Neuron (in vitro differentiated cells): Measurements from ENCODE around the gene GABRB1.

Source experiments
- H2AFZ ChIP-seq: one replicate; pipeline ENCODE4 v1.6.1; 2013; ENCODE audit warnings: low read depth, mild to moderate bottlenecking, inconsistent platforms, low read length, moderate library complexity
- H3K27me3 ChIP-seq: one replicate; pipeline ENCODE4 v1.6.1; 2013; ENCODE audit warnings: low read length; ENCODE audit not compliant: insufficient read depth
- H3K36me3 ChIP-seq: one replicate; pipeline ENCODE4 v1.6.1; 2013; ENCODE audit warnings: low read length; ENCODE audit not compliant: insufficient read depth
- H3K4me1 ChIP-seq: one replicate; pipeline ENCODE4 v1.6.1; 2013; ENCODE audit warnings: low read length; ENCODE audit not compliant: insufficient read depth
- H3K4me3 ChIP-seq: 2 replicates; pipeline ENCODE4 v1.5.1; 2013; ENCODE audit warnings: mild to moderate bottlenecking, low read length, moderate library complexity
- H3K9me3 ChIP-seq: one replicate; pipeline ENCODE4 v1.6.1; 2013; ENCODE audit warnings: low read length

Gene GABRB1

GRCh38 chr4:47101453-47101852, 70.1 kb downstream of the GABRB1 start:
- no peaks in the 10 kb centered on the region for H3K27me3 ChIP-seq
- H3K4me1 ChIP-seq = no peaks in the 10 kb centered on the region
- no peak overlapping the region for H3K4me3 ChIP-seq
- no peaks in the 10 kb centered on the region for H3K9me3 ChIP-seq
- no peaks in the 10 kb centered on the region for H3K36me3 ChIP-seq
- H2AFZ ChIP-seq = no peak overlapping the region

DNA sequence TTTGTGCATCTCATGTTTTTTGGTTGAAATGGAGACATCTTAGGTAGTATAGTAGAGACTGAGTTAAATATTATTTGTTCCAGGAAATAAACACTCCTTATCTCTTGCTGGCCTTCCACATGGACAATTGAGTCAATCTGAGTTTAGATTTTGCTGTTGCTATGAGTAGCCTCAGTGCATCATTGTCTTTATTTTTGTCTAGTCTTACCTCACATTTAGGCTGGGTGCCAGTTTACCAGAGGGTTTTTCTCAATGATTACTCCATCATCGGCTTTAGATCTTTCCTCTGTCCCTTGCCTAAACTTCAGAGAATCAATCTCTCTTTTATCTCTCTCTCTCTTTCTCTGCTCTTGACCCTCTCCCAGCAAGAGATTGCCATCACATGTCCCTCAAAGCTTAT, 73.6 kb downstream of the GABRB1 start:
- Histone ChIP-seq H3K4me1 (no peaks in the 10 kb centered on the region), H3K36me3 (no peaks in the 10 kb centered on the region), H3K9me3 (no peaks in the 10 kb centered on the region), H3K27me3 (no peaks in the 10 kb centered on the region), H2AFZ (no peak overlapping the region), H3K4me3 (no peak overlapping the region)

DNA sequence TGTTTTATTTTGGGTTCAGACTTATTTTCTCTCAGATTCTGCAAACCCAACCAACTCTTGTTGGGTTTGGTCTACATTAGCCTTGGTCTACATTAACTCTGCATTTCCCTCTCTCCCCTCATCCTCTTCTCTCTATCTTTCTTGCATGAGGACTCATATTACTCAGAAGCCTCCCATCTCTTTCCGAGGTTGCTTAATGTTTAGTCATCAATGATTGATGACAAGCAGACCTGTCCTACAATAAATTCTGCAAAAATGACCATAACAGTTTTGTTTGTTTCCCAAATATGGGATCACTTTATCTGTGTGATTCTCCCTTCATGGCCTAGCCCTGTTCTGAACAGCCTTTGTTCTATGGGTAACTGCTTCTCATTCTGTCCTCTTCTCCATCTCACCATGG, 75.2 kb downstream of the GABRB1 start:
- H3K9me3 ChIP-seq = no peaks in the 10 kb centered on the region
- H2AFZ ChIP-seq = no peak overlapping the region
- H3K4me1 ChIP-seq = no peaks in the 10 kb centered on the region
- no peak overlapping the region for H3K4me3 ChIP-seq
- H3K36me3 ChIP-seq = no peaks in the 10 kb centered on the region
- no peaks in the 10 kb centered on the region for H3K27me3 ChIP-seq

- Histone ChIP-seq H3K36me3 (no peaks in the 10 kb centered on the region), H3K4me3 (no peak overlapping the region), H3K9me3 (no peaks in the 10 kb centered on the region), H2AFZ (no peak overlapping the region), H3K27me3 (no peaks in the 10 kb centered on the region), H3K4me1 (no peaks in the 10 kb centered on the region)
These were observed 78.0 kb downstream of the GABRB1 start for GRCh38 chr4:47109379-47109778.

DNA sequence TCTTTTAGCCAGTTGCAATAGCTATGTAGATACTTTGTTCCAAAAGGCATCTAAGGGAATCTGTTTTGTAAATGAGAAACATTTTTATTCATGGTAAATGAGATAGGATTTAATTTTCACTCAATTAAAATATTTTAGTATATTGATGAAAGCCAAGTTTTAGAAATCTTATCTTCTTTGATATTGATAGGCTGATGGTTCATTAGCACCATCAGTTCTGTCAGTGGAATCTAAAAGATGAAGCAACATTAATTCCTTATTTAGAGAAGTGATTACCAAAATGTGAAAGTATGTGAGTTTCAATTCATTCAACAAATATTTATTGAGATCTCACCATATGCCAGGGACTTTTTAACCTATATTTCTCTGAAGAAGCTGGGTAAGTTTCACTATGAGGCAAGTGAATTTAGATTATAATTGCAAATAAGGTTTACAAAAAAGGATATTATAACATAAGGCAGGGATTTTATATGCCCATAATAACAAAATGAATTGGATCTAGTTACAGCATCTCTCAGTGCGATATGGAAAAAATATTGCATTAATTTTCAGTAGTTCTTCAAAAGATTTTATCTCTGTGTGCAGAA, 79.3 kb downstream of the GABRB1 start:
- Histone ChIP-seq H3K9me3 (no peaks in the 10 kb centered on the region), H2AFZ (no peak overlapping the region), H3K36me3 (no peaks in the 10 kb centered on the region), H3K4me1 (no peaks in the 10 kb centered on the region), H3K27me3 (no peaks in the 10 kb centered on the region), H3K4me3 (no peak overlapping the region)

GRCh38 chr4:47118192-47118929, 87.0 kb downstream of the GABRB1 start:
- Histone ChIP-seq H2AFZ (no peak overlapping the region), H3K27me3 (no peaks in the 10 kb centered on the region), H3K4me1 (no peaks in the 10 kb centered on the region), H3K36me3 (no peaks in the 10 kb centered on the region), H3K9me3 (no peaks in the 10 kb centered on the region), H3K4me3 (no peak overlapping the region)

- Histone ChIP-seq H3K36me3 (no peaks in the 10 kb centered on the region), H3K4me3 (no peak overlapping the region), H3K27me3 (no peaks in the 10 kb centered on the region), H3K4me1 (no peaks in the 10 kb centered on the region), H3K9me3 (no peaks in the 10 kb centered on the region), H2AFZ (no peak overlapping the region)
These were observed 89.4 kb downstream of the GABRB1 start for GRCh38 chr4:47120783-47121182.

GRCh38 chr4:47122592-47123291, 91.4 kb downstream of the GABRB1 start:
- no peaks in the 10 kb centered on the region for H3K9me3 ChIP-seq
- H3K4me3 ChIP-seq = no peak overlapping the region
- no peaks in the 10 kb centered on the region for H3K36me3 ChIP-seq
- H2AFZ ChIP-seq = no peak overlapping the region
- no peaks in the 10 kb centered on the region for H3K27me3 ChIP-seq
- no peaks in the 10 kb centered on the region for H3K4me1 ChIP-seq

DNA sequence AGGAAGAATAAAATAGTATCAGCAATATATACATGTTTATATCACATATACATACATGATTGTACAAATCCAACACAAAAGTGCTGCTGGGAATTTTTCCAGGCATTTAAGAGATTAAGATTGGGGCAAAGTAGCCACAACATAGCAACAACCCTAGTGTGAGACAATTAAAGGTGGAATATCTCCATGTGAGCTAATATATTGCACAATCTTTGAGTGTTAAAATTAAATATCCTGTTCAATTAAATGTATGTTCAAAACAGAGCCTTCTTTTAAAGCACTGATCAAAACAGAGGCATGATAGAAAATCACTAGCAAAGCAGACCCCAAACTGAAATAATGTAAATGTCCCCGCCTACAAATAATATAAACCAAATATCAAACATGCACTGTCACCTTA, 97.6 kb downstream of the GABRB1 start:
- no peak overlapping the region for H3K4me3 ChIP-seq
- H3K9me3 ChIP-seq = no peaks in the 10 kb centered on the region
- H3K4me1 ChIP-seq = no peaks in the 10 kb centered on the region
- H3K36me3 ChIP-seq = no peaks in the 10 kb centered on the region
- H2AFZ ChIP-seq = no peak overlapping the region
- H3K27me3 ChIP-seq = no peaks in the 10 kb centered on the region

- no peaks in the 10 kb centered on the region for H3K4me1 ChIP-seq
- no peak overlapping the region for H2AFZ ChIP-seq
- H3K36me3 ChIP-seq = no peaks in the 10 kb centered on the region
- H3K4me3 ChIP-seq = no peak overlapping the region
- no peaks in the 10 kb centered on the region for H3K27me3 ChIP-seq
- no peaks in the 10 kb centered on the region for H3K9me3 ChIP-seq
These were observed 103.8 kb downstream of the GABRB1 start for GRCh38 chr4:47135210-47135609.

DNA sequence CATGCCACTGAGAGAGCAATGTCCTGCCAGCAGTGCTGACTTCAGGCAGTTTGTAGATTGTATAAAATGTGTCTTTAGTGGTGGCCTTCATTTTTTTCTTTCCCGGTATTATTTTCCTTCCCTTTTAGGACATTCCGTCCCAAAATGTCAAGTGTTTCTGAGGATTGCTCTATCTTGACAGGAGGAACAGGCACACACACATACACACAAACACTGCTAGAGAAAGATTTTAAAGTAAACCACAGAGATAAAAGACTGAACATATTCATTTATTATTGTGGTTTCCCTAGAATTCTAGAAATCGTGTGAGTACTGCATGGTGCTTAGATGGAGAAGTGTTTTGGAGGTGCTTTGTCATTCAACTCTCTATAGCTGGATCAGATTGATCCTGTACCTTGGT, 111.9 kb downstream of the GABRB1 start:
- Histone ChIP-seq H3K4me1 (peaks cover 4% of the 10 kb centered on the region), H2AFZ (no peak overlapping the region), H3K4me3 (no peak overlapping the region), H3K9me3 (no peaks in the 10 kb centered on the region), H3K36me3 (no peaks in the 10 kb centered on the region), H3K27me3 (no peaks in the 10 kb centered on the region)

GRCh38 chr4:47145630-47146029, 114.3 kb downstream of the GABRB1 start:
- H3K9me3 ChIP-seq = no peaks in the 10 kb centered on the region
- H2AFZ ChIP-seq = no peak overlapping the region
- no peaks in the 10 kb centered on the region for H3K27me3 ChIP-seq
- no peaks in the 10 kb centered on the region for H3K36me3 ChIP-seq
- H3K4me3 ChIP-seq = no peak overlapping the region
- peaks cover 4% of the 10 kb centered on the region for H3K4me1 ChIP-seq

- no peaks in the 10 kb centered on the region for H3K4me1 ChIP-seq
- H3K4me3 ChIP-seq = no peak overlapping the region
- H3K36me3 ChIP-seq = no peaks in the 10 kb centered on the region
- no peaks in the 10 kb centered on the region for H3K9me3 ChIP-seq
- H2AFZ ChIP-seq = no peak overlapping the region
- H3K27me3 ChIP-seq = no peaks in the 10 kb centered on the region
These were observed 123.5 kb downstream of the GABRB1 start for GRCh38 chr4:47154816-47155370.
